Smooth muscle cell (in vitro differentiated cells): ENCODE results near the gene CUL3. TPM values are rescaled to one million over a fixed set of nuclear protein-coding genes. Genes with fewer than 3 reads are reported as not detected.
A peak's percentile ranks its signal among the peaks of the same experiment; 100 is the strongest.

Source experiments
- DNase-seq: peaks from one replicate; lab custom pipeline; 2025; ENCODE audit not compliant: unreplicated experiment; lab: John Stamatoyannopoulos, UW
- H2AFZ ChIP-seq: fragments of 200-600 bp; sonication (generic); 2 replicates; pipeline ENCODE4 v1.6.0; 2016; ENCODE audit warnings: antibody characterized with exemption, low read depth, mild to moderate bottlenecking
- H3F3A ChIP-seq: fragments of 200-600 bp; sonication (generic); 2 replicates; pipeline ENCODE4 v1.6.0; 2017; ENCODE audit warnings: antibody characterized with exemption, low read depth
- H3K27ac ChIP-seq: fragments of 200-600 bp; sonication (generic); 2 replicates; pipeline ENCODE4 v1.5.1; 2016; ENCODE audit warnings: low read depth, mild to moderate bottlenecking
- H3K27me3 ChIP-seq: fragments of 200-600 bp; sonication (generic); 2 replicates; pipeline ENCODE4 v1.6.1; 2016; ENCODE audit warnings: low read depth, mild to moderate bottlenecking
- H3K36me3 ChIP-seq: fragments of 200-600 bp; sonication (generic); 2 replicates; pipeline ENCODE4 v1.5.1; 2016; ENCODE audit warnings: low read depth
- H3K4me1 ChIP-seq: fragments of 200-600 bp; sonication (generic); 2 replicates; pipeline ENCODE4 v1.5.1; 2016; ENCODE audit warnings: low read depth
- H3K4me2 ChIP-seq: fragments of 200-600 bp; sonication (generic); 2 replicates; pipeline ENCODE4 v1.6.0; 2016; ENCODE audit warnings: mild to moderate bottlenecking
- H3K4me3 ChIP-seq: fragments of 200-600 bp; sonication (generic); 2 replicates; pipeline ENCODE4 v1.5.1; 2016; ENCODE audit warnings: mild to moderate bottlenecking
- H3K79me2 ChIP-seq: fragments of 200-600 bp; sonication (generic); 2 replicates; pipeline ENCODE4 v1.6.0; 2016; ENCODE audit warnings: low read depth, mild to moderate bottlenecking
- H3K9ac ChIP-seq: fragments of 200-600 bp; sonication (generic); 2 replicates; pipeline ENCODE4 v1.6.0; 2016; ENCODE audit warnings: low read depth
- H3K9me3 ChIP-seq: fragments of 200-600 bp; sonication (generic); replicated peaks from 2 replicates; pipeline ENCODE4 v1.5.1; 2016; ENCODE audit warnings: low read depth
- H4K20me1 ChIP-seq: fragments of 200-600 bp; sonication (generic); 2 replicates; pipeline ENCODE4 v1.6.0; 2016; ENCODE audit warnings: low read depth
- CTCF ChIP-seq: fragments of 200-600 bp; sonication (generic); IDR thresholded peaks from 2 replicates; pipeline ENCODE4 v1.5.1; 2017; ENCODE audit warnings: borderline replicate concordance, mild to moderate bottlenecking, antibody characterized with exemption; ENCODE audit not compliant: insufficient read depth, poor library complexity, severe bottlenecking
- WGBS: methylation state at CpG from one replicate; pipeline ENCODE4 v1.1.7; 2016; ENCODE audit warnings: low lambda C conversion rate; 5-methylcytosine and 5-hydroxymethylcytosine counted together
- polyA plus RNA-seq: library from polyadenylated mRNA; unstranded; fragments of >200 nt; fragmentation: Nextera tagmentation; extraction: Ambion mirVana; gene quantifications from 2 replicates; pipeline ENCODE4 v1.2.1, GENCODE V29; 2016
- total RNA-seq: library from RNA; depleted of rRNA; stranded (reverse); fragments of >200 nt; gene quantifications from 2 replicates; pipeline ENCODE4 v1.2.3, GENCODE V29; 2014

Gene CUL3
- total and polyA plus RNA-seq, 2 experiments from 2014 or later: 65.8 to 109 TPM

- H3K27ac ChIP-seq: peak overlapping the region; percentile 48
- no peaks in the 10 kb centered on the region for H3K4me1 ChIP-seq
- TF ChIP-seq CTCF: no peak
- H3K9me3 ChIP-seq: no peaks in the 10 kb centered on the region
- peaks cover 99% of the 10 kb centered on the region for H4K20me1 ChIP-seq
- DNase-seq: no peak
- no peak overlapping the region for H2AFZ ChIP-seq
- H3K27me3 ChIP-seq: no peaks in the 10 kb centered on the region
- H3K4me3 ChIP-seq: no peak overlapping the region
- peaks cover 8% of the 10 kb centered on the region for H3K36me3 ChIP-seq
- WGBS: 67% methylated on average over 7 of the region's 7 CpGs
- no peak overlapping the region for H3K9ac ChIP-seq
- no peaks in the 10 kb centered on the region for H3F3A ChIP-seq
- H3K4me2 ChIP-seq: no peak overlapping the region
- H3K79me2 ChIP-seq: peaks cover 100% of the 10 kb centered on the region
Observed at GRCh38 chr2:224561234-224562005, 23.7 kb downstream of the CUL3 start.

- 95% methylated on average over 2 of the region's 2 CpGs for WGBS
- TF ChIP-seq CTCF: no peak
- no peak overlapping the region for H2AFZ ChIP-seq
Observed at GRCh38 chr2:224560549-224560948, 24.6 kb downstream of the CUL3 start.

GRCh38 chr2:224557610-224558009, 27.6 kb downstream of the CUL3 start:
- Histone ChIP-seq H3K4me2 (no peak overlapping the region), H3K27me3 (no peaks in the 10 kb centered on the region), H3K36me3 (peaks cover 7% of the 10 kb centered on the region), H4K20me1 (peaks cover 100% of the 10 kb centered on the region), H3K27ac (no peak overlapping the region), H3K9me3 (no peaks in the 10 kb centered on the region), H2AFZ (no peak overlapping the region), H3K4me3 (no peak overlapping the region), H3K4me1 (no peaks in the 10 kb centered on the region), H3K9ac (no peak overlapping the region), H3F3A (no peaks in the 10 kb centered on the region), H3K79me2 (peaks cover 99% of the 10 kb centered on the region)
- no peak for DNase-seq
- WGBS: 100% methylated on average over 2 of the region's 2 CpGs
- TF ChIP-seq CTCF: no peak

More at GRCh38 chr2:224560549-224560948, 24.6 kb downstream of the CUL3 start:
- H3K4me1 ChIP-seq: no peaks in the 10 kb centered on the region
- H4K20me1 ChIP-seq: peaks cover 100% of the 10 kb centered on the region
- no peaks in the 10 kb centered on the region for H3K27me3 ChIP-seq
- peaks cover 7% of the 10 kb centered on the region for H3K36me3 ChIP-seq
- no peak overlapping the region for H3K27ac ChIP-seq
- H3F3A ChIP-seq: no peaks in the 10 kb centered on the region
- H3K9me3 ChIP-seq: no peaks in the 10 kb centered on the region
- no peak for DNase-seq
- no peak overlapping the region for H3K4me2 ChIP-seq
- no peak overlapping the region for H3K9ac ChIP-seq
- no peak overlapping the region for H3K4me3 ChIP-seq
- peaks cover 100% of the 10 kb centered on the region for H3K79me2 ChIP-seq

GRCh38 chr2:224556381-224556780, 28.8 kb downstream of the CUL3 start:
- H3K9ac ChIP-seq: no peak overlapping the region
- H3K4me2 ChIP-seq: no peak overlapping the region
- H3K4me3 ChIP-seq: no peak overlapping the region
- no peak overlapping the region for H2AFZ ChIP-seq
- H3F3A ChIP-seq: no peaks in the 10 kb centered on the region
- no peak for TF ChIP-seq CTCF
- H3K79me2 ChIP-seq: peaks cover 96% of the 10 kb centered on the region
- H3K4me1 ChIP-seq: no peaks in the 10 kb centered on the region
- peaks cover 98% of the 10 kb centered on the region for H4K20me1 ChIP-seq
- no peaks in the 10 kb centered on the region for H3K9me3 ChIP-seq
- H3K27me3 ChIP-seq: no peaks in the 10 kb centered on the region
- no peak overlapping the region for H3K27ac ChIP-seq
- no peak for DNase-seq
- H3K36me3 ChIP-seq: peaks cover 7% of the 10 kb centered on the region
